PFSK-1 (cell line): ENCODE data around the gene CCDC88C.

Source experiments
- POLR2AphosphoS5 ChIP-seq: IDR thresholded peaks from 2 replicates; pipeline ENCODE4 v1.6.1; 2012; ENCODE audit warnings: low read depth, mild to moderate bottlenecking, control low read depth, low read length, moderate library complexity
- REST ChIP-seq, 2 experiments: IDR thresholded peaks; 2 replicates each; pipeline versions ENCODE4 v1.6.1 to v1.8.0; 2011 to 2012; ENCODE audit warnings: low read depth in 2 of 2, low read length in 2 of 2, control low read depth in 1 of 2, inconsistent platforms in 1 of 2, mild to moderate bottlenecking in 1 of 2, moderate library complexity in 1 of 2; ENCODE audit not compliant: insufficient read depth in 1 of 2
- TAF1 ChIP-seq: IDR thresholded peaks from 2 replicates; pipeline ENCODE4 v1.6.1; 2012; ENCODE audit warnings: low read length, control low read depth, borderline replicate concordance; ENCODE audit not compliant: insufficient read depth

GRCh38 chr14:91418387-91419043 is 895 bp upstream of the CCDC88C start:
- TF ChIP-seq POLR2AphosphoS5 (no peak), TAF1 (no peak), REST (IDR thresholded peaks at IDR 0.05; ENCODE audit: insufficient read depth in 1 of 2, low read depth in 2 of 2, low read length in 2 of 2) (no peak)
